GM19328 (cell line): ENCODE results near the gene ELMOD1.

ENCODE experiments used
- ATAC-seq: cut with Tn5 transposase; IDR thresholded peaks from one replicate; pipeline ENCODE4 v1.9.1; 2021; ENCODE audit warnings: mild to moderate bottlenecking, moderate library complexity; ENCODE audit not compliant: unreplicated experiment

The ELMOD1 gene

DNA sequence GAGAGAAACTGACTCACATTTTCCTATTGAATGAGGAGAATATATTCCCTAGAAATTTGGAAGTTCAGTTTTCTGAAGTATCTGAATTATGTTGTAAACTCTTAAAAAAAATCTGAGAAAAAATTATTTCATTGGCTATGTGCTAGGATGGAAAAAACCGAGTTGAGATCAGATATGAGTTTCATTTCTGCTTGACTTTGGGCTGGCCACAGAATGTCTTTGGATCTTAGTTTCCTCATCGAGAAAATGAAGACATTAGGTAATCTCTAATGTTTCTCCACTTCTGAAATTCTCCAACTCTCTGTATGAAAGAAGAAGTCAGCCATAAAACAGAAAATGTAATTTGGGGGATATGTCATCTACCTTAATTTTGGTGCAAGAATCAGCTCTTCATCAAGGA, 92.1 kb downstream of the ELMOD1 start:
- no peak for ATAC-seq

DNA sequence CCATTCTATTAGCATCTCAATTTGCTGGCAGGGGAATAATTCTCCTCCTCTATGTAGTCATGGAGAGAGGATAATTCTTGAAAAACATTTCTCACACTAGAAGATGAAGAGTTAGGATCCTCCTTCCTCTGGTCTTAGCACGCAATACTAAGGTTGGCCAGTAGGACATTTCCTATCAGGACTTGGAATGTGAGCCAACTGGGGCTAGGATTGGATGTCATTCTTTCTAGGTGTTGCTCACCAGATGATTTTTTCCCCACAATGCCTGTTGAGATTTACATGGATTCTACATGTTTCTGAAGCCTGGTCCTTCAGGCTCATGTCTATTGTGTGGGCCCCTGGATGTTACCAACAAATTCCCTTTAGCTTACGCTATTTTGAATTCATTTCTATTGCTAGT, 92.9 kb downstream of the ELMOD1 start:
- ATAC-seq: no peak

DNA sequence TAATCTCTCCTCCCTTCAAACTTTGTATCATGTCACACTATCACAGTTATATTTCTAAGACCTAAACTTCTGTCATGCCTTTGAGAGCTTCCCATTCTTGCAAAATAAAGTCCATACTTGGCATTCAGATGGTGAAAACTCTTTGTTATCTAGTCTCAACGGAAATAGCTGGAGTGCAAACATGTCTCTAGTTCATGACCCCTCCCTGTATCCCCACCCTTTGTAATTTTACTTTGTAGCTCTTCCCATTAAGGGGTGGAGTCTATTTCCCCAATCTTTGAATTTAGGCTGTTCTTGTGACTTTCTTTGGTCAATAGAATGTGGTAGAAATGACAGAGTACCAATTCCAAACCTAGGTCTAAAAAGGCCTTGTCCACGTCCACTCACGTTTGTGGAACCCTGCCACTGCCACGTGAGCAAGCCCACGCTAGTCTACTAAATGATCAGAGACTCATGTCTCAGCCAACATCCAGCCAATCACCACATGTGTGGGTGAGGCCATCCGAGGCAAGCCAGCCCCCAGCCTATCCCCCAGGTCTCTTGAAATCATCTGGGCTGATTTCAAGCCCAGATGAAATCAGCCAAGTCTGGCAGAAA, 97.5 kb downstream of the ELMOD1 start:
- no peak for ATAC-seq

DNA sequence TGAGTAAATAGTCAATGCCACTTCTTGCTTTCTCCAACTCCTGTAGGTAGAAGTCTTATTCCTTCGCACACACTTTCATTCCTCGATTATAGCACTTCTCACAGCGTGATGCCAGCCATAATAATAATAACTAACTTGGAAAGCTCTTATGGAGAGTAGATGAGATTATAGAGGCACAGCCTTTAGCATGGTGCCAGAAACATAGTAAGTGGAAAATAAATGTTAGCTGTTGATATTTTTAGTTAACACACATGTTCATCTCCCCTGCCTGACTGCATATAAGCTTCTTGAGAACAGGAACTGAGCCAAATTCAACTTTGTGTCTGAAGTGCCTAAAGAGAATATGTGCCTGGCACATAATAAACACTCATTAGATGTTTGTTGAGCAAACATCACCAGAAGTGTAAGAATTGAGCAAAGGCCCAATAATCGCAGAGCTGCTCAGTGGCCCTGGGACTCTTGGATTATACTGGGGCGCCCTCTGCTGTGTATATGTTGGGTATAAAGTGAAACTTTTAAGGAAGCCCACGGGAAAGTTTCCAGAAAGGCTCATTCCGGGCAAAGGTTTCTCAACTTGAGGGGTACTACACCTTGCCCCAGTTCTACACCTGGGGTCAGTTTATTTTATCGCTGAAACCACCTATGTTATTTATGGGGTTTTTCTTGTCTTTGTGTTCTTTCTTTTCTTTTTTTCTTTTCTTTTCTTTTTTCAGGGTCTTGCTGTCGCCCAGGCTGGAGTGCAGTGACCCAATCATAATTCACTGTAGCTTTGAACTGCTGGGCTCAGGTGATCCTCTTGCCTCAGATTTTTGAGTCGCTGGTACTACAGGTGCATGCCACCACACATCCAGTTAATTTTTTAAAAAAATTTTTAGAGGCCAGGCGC, 98.6 kb downstream of the ELMOD1 start:
- ATAC-seq: no peak

DNA sequence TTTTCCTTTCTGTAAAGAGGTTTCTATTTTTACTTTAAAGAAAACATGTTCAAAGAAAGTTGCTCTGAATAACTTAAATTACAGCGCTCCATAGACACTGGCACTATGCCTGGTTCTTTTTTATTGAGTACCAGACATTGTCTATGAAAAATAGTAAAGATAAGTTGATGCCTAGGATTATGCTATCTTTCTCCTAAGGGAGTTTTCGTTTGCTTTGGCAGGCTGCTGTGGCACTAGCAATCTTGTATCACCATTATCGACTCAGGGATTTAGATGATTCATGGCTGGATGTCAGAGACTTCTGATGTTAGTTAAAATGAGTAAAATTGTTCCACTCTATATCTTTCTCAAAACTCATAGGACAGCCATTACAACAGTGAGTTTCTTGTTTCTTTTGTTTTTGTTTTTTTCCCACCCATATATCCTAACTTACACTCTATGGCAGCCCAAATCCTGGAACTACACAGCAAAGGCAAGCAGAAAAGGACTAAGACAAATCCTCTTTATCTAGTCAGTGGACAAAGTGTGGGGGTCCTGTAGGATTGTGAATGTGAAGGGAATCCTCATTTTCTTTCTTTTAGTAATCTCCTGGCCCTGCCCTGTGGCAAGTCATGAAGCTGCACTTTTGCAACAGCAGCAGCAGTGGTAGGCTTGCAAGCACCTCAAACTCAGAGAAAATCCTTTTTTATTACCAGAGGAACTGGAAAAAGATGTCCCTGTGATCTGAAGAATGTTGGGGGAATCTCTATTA, 100.2 kb downstream of the ELMOD1 start:
- no peak for ATAC-seq

DNA sequence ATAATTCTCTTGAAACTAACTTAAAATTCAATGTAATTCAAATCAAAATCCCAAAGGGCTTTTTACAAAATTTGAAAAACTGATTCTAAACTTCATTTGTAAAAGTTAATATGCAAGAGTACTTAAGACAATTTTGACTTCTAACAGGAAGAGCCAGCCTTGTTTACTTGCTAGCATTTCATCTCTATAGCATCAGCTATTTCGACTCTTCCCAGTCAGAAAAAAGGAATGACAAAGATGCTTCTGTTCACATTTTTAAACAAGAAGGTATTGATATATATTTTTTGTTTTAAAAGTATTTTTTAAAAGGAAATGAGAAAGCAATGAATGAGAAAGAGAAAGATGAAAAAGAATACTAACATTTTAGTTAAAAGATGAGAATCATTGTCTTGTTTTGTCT, 104.5 kb downstream of the ELMOD1 start:
- ATAC-seq: no peak

DNA sequence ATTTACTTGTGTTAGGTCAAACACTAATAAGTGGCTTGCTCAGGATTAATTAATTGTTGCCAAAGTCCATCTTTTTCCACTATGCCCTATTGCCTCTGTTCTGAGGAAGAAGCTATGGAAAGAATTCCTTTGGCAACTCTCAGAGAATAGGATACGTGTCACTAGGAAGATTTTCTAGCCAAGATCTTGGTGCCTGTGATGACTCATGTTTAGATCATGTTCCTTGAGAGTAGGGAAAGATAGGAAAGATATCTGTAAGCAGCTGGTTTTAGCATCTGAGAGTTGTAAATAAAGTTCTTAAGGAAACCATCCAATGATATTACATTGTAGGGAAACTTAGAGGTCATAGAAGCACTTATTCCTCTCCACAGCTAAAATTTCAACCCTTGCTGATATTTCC, 105.2 kb downstream of the ELMOD1 start:
- no peak for ATAC-seq

DNA sequence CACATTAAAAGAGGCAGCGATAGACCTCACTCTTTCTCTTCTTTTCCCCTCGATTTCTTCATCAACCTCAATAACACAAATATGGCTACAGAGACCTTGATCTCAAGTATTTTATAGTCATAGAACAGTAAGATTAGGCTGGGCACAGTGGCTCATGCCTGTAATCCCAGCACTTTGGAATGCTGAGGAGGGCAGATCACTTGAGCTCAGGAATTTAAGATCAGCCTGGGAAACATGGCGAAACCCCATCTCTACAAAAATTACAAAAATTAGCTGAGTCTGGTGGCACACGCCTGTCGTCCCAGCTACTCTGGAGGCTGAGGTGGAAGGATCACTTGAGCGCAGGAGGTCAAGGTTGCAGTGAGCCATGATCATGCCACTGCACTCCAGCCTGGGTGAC, 106.3 kb downstream of the ELMOD1 start:
- ATAC-seq: no peak

DNA sequence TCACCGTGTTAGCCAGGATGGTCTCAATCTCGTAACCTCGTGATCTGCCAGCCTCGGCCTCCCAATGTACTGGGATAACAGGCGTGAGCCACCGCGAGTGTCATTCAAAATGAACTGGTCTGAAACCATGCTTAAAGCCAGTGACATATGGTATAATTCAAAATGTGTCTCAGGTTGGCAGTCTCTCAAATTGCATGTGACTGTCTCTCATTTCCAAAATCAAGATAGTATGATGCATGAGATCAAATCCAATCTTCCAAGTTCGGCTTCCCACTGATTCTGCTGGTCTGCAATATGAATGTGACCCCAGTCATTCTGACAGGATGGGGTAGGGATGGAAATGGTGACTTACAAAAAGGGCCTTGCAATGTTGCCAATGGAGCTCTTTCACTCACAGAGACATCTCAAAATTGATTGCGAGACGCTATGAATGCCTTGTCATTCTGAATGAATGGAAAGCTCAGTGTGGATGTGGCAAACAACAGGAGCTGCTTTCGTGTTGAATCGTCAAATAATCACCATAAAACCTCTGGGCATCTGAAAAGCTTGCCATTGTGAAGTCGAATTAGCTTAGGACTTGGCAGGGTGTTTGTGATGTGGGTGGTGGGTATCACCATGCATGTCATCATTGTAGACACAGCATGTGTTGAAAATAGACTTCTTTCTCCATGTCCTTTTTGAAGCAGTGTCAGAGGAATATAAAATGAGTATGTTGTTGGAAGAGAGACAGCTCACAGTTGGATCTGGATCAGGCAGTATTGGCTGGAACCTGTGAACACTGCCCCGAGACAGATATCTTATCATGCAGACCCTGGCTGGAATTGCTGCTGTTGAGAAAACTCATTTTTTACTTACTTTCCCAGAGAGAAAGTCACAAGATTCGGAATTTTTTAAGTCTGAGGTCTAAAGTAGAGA, 108.7 kb downstream of the ELMOD1 start:
- no peak for ATAC-seq

DNA sequence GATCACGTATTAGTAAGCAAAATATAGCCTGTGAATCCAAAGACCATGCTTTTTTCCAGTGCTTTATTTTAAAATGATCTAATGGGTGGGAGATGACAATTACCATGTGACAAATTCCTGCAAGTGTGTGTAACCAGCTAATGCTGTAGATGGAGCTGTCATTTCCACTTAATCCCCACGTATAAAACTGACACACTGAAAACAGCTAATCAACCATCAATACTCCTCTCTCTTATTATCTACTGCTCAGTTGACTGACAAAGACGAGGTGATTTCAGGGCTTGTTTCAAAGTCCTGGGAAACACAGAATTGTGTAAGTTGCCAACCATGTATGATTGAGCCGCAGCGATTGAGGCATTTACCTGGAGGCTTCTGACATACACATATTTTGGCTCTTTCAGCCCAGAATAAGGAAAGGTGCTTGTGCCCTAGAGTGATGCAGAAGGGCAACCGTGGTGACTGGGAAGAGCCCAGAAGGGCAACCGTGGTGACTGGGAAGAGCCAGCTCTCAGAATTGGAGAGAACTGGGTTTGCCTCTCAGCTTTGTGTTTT, 111.2 kb downstream of the ELMOD1 start:
- no peak for ATAC-seq

DNA sequence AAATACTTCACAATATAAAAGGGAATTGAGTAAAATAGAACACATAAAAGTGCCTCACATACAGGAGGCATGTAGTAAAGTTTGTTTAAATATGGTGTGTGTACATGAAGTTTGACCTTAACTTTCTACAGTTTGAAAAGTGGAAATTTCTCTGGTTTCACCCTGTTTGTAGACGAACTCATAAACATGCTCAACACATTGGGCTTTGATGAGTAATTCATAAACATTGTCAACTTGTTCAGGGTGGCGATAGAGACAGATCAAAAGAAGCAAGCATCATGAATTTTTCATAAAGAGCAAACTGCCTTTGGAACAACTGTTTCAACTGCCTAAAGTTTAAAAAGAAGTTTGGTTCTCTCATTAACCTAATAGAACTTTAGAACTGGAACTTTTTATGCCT, 111.8 kb downstream of the ELMOD1 start:
- no peak for ATAC-seq

DNA sequence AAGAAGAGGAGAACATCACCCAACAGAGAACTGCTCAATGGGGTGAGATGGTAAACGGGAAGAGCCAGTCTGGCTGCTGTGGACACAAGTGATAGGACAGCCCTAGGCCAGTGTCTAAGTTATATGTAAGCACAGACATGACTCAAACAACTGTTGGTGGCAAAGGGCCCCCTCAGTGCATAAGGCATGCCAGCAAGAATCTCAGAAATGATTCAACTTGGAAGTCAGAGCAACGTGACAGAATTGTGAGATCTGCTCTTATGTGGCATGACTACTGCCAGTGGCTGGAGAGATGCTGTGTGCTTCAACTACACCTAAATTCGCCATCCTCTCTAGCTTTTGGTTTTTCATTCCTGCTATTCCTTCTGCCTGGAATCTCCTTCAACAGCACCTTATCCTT, 113.5 kb downstream of the ELMOD1 start:
- no peak for ATAC-seq

DNA sequence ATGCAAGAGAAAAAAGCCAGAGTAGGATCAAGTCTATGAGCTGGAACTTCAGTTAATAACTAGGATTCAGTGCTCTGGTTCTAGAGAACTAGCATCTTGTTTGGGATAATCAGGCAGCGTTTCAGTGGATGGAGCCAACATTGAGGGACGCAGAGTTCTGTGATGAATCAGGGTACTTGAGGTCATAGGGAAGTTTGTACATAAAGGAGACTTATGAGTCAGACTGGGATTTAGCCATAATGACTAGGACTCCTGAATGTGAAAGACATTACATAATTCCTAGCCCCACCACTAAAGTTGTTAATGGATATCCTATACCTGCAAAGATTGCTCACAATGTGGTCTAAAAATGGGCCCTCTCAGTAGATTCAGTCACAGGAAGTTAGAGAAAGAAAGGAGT, 114.1 kb downstream of the ELMOD1 start:
- ATAC-seq: no peak

DNA sequence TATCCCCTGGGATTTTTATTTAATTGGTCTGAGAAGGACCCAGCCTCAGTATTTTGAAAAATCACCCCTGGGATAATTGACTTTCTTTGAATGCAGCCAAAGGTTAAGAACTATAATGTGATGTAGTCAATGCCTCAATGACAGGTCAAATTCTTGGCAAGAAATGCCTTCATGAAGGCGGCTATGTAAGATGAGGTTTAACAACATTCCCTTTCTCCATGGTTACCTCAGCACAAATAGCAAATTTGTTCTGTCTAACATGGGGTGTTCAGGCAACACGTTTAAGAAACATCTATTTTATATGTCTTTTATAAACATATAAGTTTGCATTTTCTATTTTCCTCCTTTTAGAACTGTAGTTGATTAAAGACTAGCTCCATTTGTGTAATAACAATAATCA, 115.6 kb downstream of the ELMOD1 start:
- ATAC-seq: no peak

DNA sequence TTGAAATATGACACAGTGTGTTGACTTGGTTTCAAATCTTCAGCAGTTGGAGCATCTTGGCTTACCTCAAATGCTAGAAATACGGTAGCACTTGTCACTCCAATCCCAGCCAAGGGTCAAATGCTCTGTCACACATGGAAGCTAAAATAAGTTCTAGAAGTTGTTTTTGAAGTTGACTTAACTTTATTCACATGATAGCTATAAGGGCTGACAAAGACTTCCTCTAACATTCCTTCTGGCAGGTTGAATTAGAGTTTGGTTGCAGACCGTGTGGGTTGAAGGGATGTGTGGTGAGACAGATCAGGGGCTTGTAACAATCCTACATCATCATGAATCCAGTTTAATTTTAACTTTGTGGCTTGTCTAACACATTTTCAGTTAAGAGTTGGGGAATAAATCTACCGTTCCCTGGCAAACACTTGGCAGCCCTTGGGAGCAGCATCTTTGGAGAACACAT, 116.3 kb downstream of the ELMOD1 start:
- ATAC-seq: no peak

DNA sequence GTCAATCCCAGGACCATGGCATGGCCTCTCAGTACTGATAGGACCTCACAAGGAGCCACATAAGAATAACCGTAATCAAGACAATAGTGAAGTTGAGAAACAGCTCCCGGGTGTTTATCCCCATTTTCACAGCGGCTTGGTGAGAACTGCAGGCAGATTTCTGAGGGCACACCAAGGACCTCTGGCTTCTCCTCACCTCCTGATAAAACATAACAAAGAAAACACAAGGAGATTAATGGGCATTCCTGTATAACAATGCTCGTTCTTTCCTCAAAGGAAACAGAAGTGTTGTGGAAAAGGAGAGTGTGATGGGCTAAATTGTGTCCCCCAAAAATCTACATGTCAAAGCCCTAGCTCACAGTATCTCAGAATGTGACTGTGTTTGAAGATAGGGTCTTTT, 116.9 kb downstream of the ELMOD1 start:
- ATAC-seq: no peak

DNA sequence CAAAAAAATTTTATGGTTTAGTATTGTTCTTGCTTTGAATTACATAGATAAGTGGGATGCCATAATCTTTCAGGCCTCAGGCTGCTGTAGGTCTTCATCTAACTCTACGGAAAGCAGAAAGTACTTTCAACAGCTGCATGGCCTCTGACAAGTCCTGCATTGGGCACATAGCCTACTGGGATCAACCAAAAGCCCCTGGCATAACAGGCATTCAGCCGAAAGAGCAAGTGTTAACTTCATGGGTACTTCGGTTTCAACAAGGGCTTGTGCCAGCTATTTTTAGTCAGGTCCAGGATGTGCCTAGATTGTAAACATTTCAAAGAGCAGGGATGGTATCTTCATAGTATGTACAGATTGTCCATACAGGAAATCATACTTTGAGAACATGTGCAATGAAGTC, 117.8 kb downstream of the ELMOD1 start:
- ATAC-seq: no peak

DNA sequence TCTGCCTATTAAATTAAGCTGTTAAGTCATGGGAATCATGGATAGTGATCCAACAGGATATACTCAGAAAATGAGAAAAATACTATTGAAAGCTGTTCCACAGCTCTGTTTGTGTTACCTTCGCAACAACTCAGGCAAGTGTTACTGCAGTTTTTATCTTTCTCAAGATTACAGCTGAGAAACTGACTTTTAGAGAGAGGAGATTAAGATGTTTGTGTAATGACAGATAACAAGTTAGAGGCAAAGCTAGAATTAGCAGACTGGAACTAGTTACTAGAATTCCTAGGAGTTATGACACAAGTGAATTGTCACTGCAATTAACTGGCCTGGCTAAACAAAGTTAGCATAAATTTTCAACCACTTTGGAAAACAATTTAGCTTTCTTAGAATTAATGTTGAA, 119.4 kb downstream of the ELMOD1 start:
- ATAC-seq: no peak

DNA sequence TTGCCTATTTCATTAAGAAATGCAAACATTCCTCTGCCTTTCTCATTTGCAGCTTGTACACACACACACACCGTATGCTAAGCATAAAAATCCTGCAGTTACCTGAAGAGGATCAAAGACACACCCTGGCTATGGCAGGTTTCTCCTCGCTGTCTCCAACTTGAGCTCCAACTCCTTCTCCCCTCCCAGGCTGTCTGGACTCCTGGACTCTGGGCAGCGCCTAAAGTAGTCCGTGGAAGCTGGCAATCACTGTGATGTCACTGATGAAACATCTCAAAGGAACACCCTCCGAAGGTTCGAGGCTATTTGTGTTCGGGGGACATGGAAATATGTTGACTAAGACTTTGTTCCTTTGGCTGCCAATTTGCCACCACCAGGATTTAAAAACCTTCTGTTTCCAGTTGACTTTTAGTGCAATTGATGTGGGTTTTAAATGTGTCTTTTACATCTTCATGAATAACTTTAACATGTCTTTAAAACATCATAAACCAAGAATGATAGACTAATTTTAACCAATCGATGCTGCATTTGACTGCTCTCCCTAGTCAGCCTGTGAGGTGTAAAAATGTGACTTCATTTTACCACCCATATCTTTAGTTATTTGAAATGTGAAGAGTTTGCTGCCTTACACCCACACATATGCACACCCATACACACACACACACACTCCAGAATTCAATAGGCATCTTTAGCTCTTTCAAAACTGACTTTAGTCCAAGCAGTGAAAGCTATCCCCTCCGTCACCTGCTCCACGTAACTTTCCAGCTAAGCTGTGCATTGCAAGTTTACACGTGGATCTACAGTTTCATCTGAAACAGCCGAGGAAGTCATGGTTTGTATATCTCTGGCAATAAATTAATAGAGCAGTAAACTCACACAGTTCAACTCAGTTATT, 121.2 kb downstream of the ELMOD1 start, which contains the start of gene SLN:
TSS of gene SLN (minus strand) at position 196 of the 895 bp plus-strand sequence.
- no peak for ATAC-seq
